DOHH2 (cell line): ENCODE measurements around the gene HPS5.

ENCODE experiments used
- H3F3A ChIP-seq: fragments of 200-600 bp; sonication (generic), shearing (Covaris generic); 2 replicates; pipeline ENCODE4 v1.6.0; 2016; ENCODE audit warnings: antibody characterized with exemption, mild to moderate bottlenecking; ENCODE audit not compliant: control insufficient read depth, insufficient read depth
- H3K27ac ChIP-seq: fragments of 200-600 bp; sonication (generic); 2 replicates; pipeline ENCODE4 v1.5.1; 2014; ENCODE audit warnings: low read depth, mild to moderate bottlenecking, low read length, moderate library complexity
- H3K27me3 ChIP-seq: fragments of 200-600 bp; sonication (generic); 2 replicates; pipeline ENCODE4 v1.6.1; 2014; ENCODE audit warnings: mild to moderate bottlenecking, low read length, mixed read lengths; ENCODE audit not compliant: control insufficient read depth
- H3K36me3 ChIP-seq: fragments of 200-600 bp; sonication (generic); 2 replicates; pipeline ENCODE4 v1.6.1; 2014; ENCODE audit warnings: mild to moderate bottlenecking, low read length, moderate library complexity, mixed read lengths; ENCODE audit not compliant: control insufficient read depth
- H3K4me1 ChIP-seq: fragments of 200-600 bp; sonication (generic); 2 replicates; pipeline ENCODE4 v1.6.1; 2014; ENCODE audit warnings: mild to moderate bottlenecking, low read length, mixed read lengths; ENCODE audit not compliant: control insufficient read depth
- H3K4me2 ChIP-seq: fragments of 200-600 bp; sonication (generic); 2 replicates; pipeline ENCODE4 v1.6.0; 2014; ENCODE audit warnings: mild to moderate bottlenecking, low read length, moderate library complexity
- H3K4me3 ChIP-seq: fragments of 200-600 bp; sonication (generic); 2 replicates; pipeline ENCODE4 v1.5.1; 2014; ENCODE audit warnings: mild to moderate bottlenecking, low read length, mixed read lengths
- H3K79me2 ChIP-seq: fragments of 200-600 bp; sonication (generic); 2 replicates; pipeline ENCODE4 v1.6.1; 2014; ENCODE audit warnings: mild to moderate bottlenecking, low read length, mixed read lengths; ENCODE audit not compliant: control insufficient read depth
- H3K9me2 ChIP-seq: fragments of 200-600 bp; sonication (generic); replicated peaks from 2 replicates; pipeline ENCODE4 v1.6.1; 2014; ENCODE audit warnings: mild to moderate bottlenecking, low read length, mixed read lengths; ENCODE audit not compliant: control insufficient read depth
- H3K9me3 ChIP-seq: fragments of 200-600 bp; sonication (generic); 2 replicates; pipeline ENCODE4 v1.6.1; 2014; ENCODE audit warnings: antibody characterized with exemption, low read length, mixed read lengths; ENCODE audit not compliant: control insufficient read depth, insufficient read depth
- H4K20me1 ChIP-seq: fragments of 200-600 bp; sonication (generic); 2 replicates; pipeline ENCODE4 v1.6.0; 2014; ENCODE audit warnings: low read depth, mild to moderate bottlenecking, antibody characterized with exemption, low read length, moderate library complexity; ENCODE audit not compliant: control insufficient read depth, insufficient read depth
- EZH2phosphoT487 ChIP-seq: fragments of 200-600 bp; sonication (generic); IDR thresholded peaks from 2 replicates; pipeline ENCODE4 v1.6.1; 2017; ENCODE audit warnings: borderline replicate concordance, mild to moderate bottlenecking, antibody characterized with exemption, low read length, moderate library complexity, mixed read lengths
- TF ChIP-seq, protein P1 (sequence below): fragments of 200-600 bp; sonication (generic); IDR thresholded peaks from one replicate; pipeline ENCODE4 v1.5.1; 2014; ENCODE audit warnings: antibody characterized with exemption, mild to moderate bottlenecking, low read depth, low read length; ENCODE audit not compliant: poor library complexity, severe bottlenecking

Gene HPS5

GRCh38 chr11:18285841-18286240 lies 36.1 kb downstream of the HPS5 start:
- Histone ChIP-seq H3K27ac (no peak overlapping the region), H3K4me1 (peaks cover 4% of the 10 kb centered on the region), H3K9me2 (no peaks in the 10 kb centered on the region), H3F3A (no peaks in the 10 kb centered on the region), H3K9me3 (no peaks in the 10 kb centered on the region), H3K36me3 (peaks cover 77% of the 10 kb centered on the region), H3K27me3 (no peaks in the 10 kb centered on the region), H3K79me2 (no peaks in the 10 kb centered on the region), H3K4me3 (no peak overlapping the region), H4K20me1 (no peaks in the 10 kb centered on the region), H3K4me2 (no peak overlapping the region)
- TF ChIP-seq, protein P1, sequence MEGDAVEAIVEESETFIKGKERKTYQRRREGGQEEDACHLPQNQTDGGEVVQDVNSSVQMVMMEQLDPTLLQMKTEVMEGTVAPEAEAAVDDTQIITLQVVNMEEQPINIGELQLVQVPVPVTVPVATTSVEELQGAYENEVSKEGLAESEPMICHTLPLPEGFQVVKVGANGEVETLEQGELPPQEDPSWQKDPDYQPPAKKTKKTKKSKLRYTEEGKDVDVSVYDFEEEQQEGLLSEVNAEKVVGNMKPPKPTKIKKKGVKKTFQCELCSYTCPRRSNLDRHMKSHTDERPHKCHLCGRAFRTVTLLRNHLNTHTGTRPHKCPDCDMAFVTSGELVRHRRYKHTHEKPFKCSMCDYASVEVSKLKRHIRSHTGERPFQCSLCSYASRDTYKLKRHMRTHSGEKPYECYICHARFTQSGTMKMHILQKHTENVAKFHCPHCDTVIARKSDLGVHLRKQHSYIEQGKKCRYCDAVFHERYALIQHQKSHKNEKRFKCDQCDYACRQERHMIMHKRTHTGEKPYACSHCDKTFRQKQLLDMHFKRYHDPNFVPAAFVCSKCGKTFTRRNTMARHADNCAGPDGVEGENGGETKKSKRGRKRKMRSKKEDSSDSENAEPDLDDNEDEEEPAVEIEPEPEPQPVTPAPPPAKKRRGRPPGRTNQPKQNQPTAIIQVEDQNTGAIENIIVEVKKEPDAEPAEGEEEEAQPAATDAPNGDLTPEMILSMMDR = no peak
- TF ChIP-seq EZH2phosphoT487 = no peak

DNA sequence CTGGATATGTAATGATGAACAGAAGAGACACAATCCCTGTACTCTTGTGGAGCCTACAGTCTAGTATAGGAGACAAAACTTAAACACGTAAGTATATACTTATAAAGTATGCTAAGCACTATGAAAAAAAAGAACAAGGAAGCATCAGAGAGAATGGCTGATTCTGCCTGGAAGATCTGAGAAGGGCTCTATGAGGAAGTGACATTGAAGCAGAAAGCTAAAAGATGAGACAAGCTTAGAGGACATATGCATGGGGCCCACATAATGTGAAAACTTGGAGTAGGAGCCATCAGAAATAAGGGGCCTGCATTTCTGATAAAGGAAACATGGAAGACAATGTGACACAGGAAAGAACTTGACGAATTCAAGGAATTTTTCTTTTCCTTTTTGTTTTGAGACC lies 39.3 kb downstream of the HPS5 start:
- peaks cover 9% of the 10 kb centered on the region for H3K4me1 ChIP-seq
- TF ChIP-seq, protein P1 = no peak
- TF ChIP-seq EZH2phosphoT487 = no peak
- H3K79me2 ChIP-seq = no peaks in the 10 kb centered on the region
- no peak overlapping the region for H3K4me2 ChIP-seq
- no peak overlapping the region for H3K4me3 ChIP-seq
- H3K27ac ChIP-seq = no peak overlapping the region
- no peaks in the 10 kb centered on the region for H3K9me3 ChIP-seq
- no peaks in the 10 kb centered on the region for H4K20me1 ChIP-seq
- H3K27me3 ChIP-seq = no peaks in the 10 kb centered on the region
- no peaks in the 10 kb centered on the region for H3K9me2 ChIP-seq
- peaks cover 76% of the 10 kb centered on the region for H3K36me3 ChIP-seq
- no peaks in the 10 kb centered on the region for H3F3A ChIP-seq

- Histone ChIP-seq H3K9me2 (no peaks in the 10 kb centered on the region), H3K4me2 (no peak overlapping the region), H3K79me2 (no peaks in the 10 kb centered on the region), H3K27me3 (no peaks in the 10 kb centered on the region), H3K4me1 (peaks cover 9% of the 10 kb centered on the region), H4K20me1 (no peaks in the 10 kb centered on the region), H3F3A (no peaks in the 10 kb centered on the region), H3K9me3 (no peaks in the 10 kb centered on the region), H3K36me3 (peaks cover 59% of the 10 kb centered on the region), H3K27ac (no peak overlapping the region), H3K4me3 (no peak overlapping the region)
- TF ChIP-seq, protein P1 = no peak
- TF ChIP-seq EZH2phosphoT487 = no peak
These were observed 41.4 kb downstream of the HPS5 start for GRCh38 chr11:18280438-18281045.
